Measurements from ENCODE around the gene RXFP4.

The RXFP4 gene

GRCh38 chr1:155989242-155990004, 48.0 kb downstream of the RXFP4 start:
- Histone ChIP-seq H3K9ac (ENCODE audit: insufficient read length, low read depth) (no peak overlapping the region), H3K27me3 (ENCODE audit: insufficient read depth, insufficient read length) (no peaks in the 10 kb centered on the region), H3K4me3 (ENCODE audit: insufficient read length, low read depth) (no peak overlapping the region), H3K4me1 (ENCODE audit: insufficient read depth, insufficient read length) (peaks cover 7% of the 10 kb centered on the region), H3K36me3 (ENCODE audit: insufficient read depth, insufficient read length, low read length) (no peaks in the 10 kb centered on the region), H3K9me3 (ENCODE audit: insufficient read depth, low read length) (no peaks in the 10 kb centered on the region)
- DNase-seq (ENCODE audit: low read depth, low spot score): peak; percentile 66
- TF ChIP-seq ZNF274 (IDR thresholded peaks at IDR 0.05; ENCODE audit: low read depth, low read length) (no peak), YY1 (IDR thresholded peaks at IDR 0.05; ENCODE audit: insufficient read depth, insufficient read length) (no peak), SUZ12 (IDR thresholded peaks at IDR 0.05; ENCODE audit: extremely low read depth, insufficient read depth, insufficient read length) (no peak)

- Histone ChIP-seq H3K27me3 (ENCODE audit: insufficient read depth, insufficient read length) (no peaks in the 10 kb centered on the region), H3K4me1 (ENCODE audit: insufficient read depth, insufficient read length) (peaks cover 9% of the 10 kb centered on the region), H3K36me3 (ENCODE audit: insufficient read depth, insufficient read length, low read length) (no peaks in the 10 kb centered on the region), H3K4me3 (ENCODE audit: insufficient read length, low read depth) (no peak overlapping the region), H3K9ac (ENCODE audit: insufficient read length, low read depth) (no peak overlapping the region), H3K9me3 (ENCODE audit: insufficient read depth, low read length) (no peaks in the 10 kb centered on the region)
- DNase-seq (ENCODE audit: low read depth, low spot score): no peak
- TF ChIP-seq SUZ12 (IDR thresholded peaks at IDR 0.05; ENCODE audit: extremely low read depth, insufficient read depth, insufficient read length) (no peak), YY1 (IDR thresholded peaks at IDR 0.05; ENCODE audit: insufficient read depth, insufficient read length) (no peak), ZNF274 (IDR thresholded peaks at IDR 0.05; ENCODE audit: low read depth, low read length) (no peak)
These were observed 48.7 kb downstream of the RXFP4 start for GRCh38 chr1:155990005-155990739.

Measured in NT2/D1 (cell line).